Esophagus muscularis mucosa (tissue), 2 donors: Measurements from ENCODE around the gene FAM131C.
"Not testable (repeated sequence)": the region's sequence is repeated elsewhere in the genome, so short reads cannot be mapped to it uniquely, and the experiment has no call there.

Source experiments
- POLR2A ChIP-seq: fragments of 450-650 bp; IDR thresholded peaks from one replicate; pipeline ENCODE4 v1.6.1; 2017; ENCODE audit warnings: antibody characterized with exemption, moderate library complexity, mild to moderate bottlenecking, low read depth
- POLR2AphosphoS5 ChIP-seq, 2 donors: sonication (generic); formaldehyde crosslinking; IDR thresholded peaks; one replicate each; pipeline ENCODE4 v1.6.1; 2017; ENCODE audit warnings: antibody characterized with exemption in 2 of 2

DNA sequence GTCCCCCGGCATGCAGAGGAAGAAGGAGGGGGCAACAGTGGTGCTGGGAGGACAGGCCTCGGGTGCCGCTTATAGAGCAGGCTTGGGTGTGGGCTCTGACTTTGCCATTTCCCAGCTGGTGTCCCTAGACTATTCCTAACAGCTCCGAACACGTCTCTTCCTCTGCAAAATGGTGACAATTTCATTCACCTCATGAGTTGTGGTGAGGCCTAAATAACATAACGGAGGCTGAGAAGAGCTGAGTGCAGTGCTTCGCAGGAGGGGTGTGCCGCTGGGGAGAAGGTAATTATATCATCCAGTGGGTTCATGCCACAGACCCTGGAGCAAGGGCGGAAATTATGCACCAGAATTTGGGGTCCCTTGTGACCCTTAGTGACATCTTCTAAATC lies 10.8 kb downstream of the FAM131C start:
- TF ChIP-seq POLR2A; POLR2AphosphoS5 (IDR thresholded peaks at IDR 0.05): not testable (repeated sequence)
